GM19467 (cell line): Measurements from ENCODE around the gene KLF17.
"Not testable (repeated sequence)": the region's sequence is repeated elsewhere in the genome, so short reads cannot be mapped to it uniquely, and the experiment has no call there.

Source experiments
- ATAC-seq: cut with Tn5 transposase; IDR thresholded peaks from one replicate; pipeline ENCODE4 v1.9.1; 2021; ENCODE audit warnings: mild to moderate bottlenecking, moderate library complexity; ENCODE audit not compliant: unreplicated experiment

KLF17 gene

GRCh38 chr1:44108241-44108640 lies 10.4 kb upstream of the KLF17 start:
- no peak for ATAC-seq

- ATAC-seq, result no peak
These were observed 9.7 kb upstream of the KLF17 start for GRCh38 chr1:44108971-44109370.

DNA sequence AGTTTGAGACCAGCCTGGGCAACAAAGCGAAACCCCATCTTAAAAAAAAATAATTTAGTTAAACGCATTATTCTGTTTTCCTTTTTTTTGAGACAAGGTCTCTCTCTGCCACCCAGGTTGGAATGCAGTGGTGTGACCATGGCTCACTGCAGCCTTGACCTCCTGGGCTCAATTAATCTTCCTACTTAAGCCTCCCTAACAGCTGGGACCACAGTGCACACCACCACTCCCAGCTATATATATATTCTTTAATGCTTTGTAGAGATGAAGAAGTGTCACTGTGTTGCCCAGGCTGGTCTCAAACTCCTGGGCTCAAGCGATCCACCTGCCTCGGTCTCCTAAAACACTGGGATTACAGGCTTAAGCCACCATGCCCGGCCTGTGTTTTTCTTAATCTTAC lies 7.7 kb upstream of the KLF17 start:
- ATAC-seq, result no peak

DNA sequence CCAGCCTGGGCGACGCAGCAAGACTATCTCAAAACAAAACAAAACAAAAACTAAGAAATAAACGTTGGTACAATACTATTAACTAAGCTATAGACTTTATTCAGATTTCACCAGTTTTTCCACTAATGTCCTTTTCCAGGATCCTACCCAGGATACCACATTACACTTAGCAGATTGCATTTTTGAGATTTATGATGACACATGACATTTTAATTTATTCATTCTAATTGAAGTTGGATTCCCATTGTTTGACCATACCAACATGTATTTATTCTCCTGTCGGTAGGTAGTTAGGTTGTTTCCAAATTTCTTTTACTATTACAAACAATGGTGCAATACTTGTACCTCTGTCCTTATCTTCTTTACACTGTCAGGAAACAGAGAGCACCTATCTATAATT lies 6.8 kb upstream of the KLF17 start:
- ATAC-seq, result no peak

GRCh38 chr1:44112486-44112885 lies 6.1 kb upstream of the KLF17 start:
- ATAC-seq, result no peak

GRCh38 chr1:44113095-44113609 lies 5.5 kb upstream of the KLF17 start:
- ATAC-seq, result no peak

DNA sequence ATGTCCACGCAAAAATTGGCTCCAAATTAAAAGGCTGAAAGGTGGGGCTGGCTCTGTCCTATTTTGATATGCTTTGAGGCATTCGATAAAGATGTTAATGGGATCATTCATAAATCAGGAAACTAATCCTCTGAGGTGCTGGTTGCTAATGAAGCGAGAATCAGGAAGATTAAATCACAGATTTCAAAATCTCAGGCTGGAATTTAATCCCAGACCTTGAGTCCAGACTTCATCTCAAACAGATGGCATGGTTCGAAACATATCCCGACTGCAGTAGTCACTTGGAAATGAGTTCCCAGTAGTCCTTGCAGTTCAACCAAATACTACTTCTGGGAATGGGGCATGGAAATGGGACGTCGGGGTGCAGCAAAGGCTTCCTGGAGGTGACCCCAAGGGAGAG lies 4.5 kb upstream of the KLF17 start:
- no peak for ATAC-seq

DNA sequence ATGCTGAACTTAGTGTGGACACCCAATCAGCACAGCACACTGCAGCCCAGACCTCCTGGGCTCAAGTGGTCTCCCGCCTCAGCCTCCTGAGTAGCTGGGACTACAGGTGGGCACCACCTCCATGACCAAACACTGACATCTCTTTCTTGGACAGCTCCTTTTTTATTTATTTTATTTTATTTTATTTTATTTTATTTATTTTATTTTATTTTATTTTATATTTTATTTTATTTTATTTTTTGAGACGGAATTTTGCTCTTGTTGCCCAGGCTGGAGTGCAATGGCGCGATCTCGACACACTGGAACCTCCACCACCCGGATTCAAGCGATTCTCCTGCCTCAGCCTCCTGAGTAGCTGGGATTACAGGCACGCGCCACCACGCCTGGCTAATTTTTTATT lies 1.3 kb upstream of the KLF17 start:
- ATAC-seq, result not testable (repeated sequence)

DNA sequence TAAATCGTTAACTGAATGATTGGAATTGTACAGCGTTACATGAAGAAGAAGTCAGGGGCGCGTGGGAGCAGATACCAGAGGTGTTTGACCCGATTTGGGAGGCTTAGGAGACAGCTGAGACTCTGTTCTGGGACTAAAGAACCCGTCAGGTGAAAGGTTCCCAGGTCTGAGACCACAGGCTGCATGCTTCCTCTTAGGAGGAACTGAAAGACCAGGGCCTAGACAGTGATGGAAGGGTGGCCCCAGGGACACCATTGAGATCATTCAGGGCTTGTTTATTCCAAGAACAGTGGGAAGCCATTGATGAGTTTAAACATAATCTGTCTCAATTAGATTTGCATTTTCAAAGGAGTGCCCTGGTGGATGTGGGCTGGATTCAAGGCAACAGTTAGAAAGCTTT lies 904 bp downstream of the KLF17 start:
- ATAC-seq, result no peak

- ATAC-seq, result no peak
These were observed 1.9 kb downstream of the KLF17 start for GRCh38 chr1:44120398-44120949.

DNA sequence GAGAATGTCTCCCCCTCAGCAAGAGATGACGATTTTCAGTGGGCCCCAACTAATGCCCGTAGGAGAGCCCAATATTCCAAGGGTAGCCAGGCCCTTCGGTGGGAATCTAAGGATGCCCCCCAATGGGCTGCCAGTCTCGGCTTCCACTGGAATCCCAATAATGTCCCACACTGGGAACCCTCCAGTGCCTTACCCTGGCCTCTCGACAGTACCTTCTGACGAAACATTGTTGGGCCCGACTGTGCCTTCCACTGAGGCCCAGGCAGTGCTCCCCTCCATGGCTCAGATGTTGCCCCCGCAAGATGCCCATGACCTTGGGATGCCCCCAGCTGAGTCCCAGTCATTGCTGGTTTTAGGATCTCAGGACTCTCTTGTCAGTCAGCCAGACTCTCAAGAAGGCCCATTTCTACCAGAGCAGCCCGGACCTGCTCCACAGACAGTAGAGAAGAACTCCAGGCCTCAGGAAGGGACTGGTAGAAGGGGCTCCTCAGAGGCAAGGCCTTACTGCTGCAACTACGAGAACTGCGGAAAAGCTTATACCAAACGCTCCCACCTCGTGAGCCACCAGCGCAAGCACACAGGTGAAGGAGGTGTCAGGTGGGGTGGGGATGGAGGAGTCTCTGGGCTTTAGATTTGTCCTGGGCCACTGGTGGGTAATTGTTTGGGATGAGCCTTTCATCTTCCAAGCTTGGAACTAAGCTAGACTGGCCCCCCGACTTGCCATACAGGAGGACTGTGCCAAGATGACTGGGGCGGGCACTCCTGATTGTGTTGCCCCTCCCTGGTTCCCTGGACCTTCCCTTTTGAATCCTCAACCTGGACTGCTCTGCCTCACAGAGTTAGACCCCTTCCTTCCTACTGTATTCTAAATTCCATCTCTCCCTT lies 11.2 kb downstream of the KLF17 start:
- no peak for ATAC-seq

- ATAC-seq, result no peak
These were observed 12.8 kb downstream of the KLF17 start for GRCh38 chr1:44131411-44131810.

- ATAC-seq, result no peak
These were observed 15.7 kb downstream of the KLF17 start for GRCh38 chr1:44134071-44134920.

DNA sequence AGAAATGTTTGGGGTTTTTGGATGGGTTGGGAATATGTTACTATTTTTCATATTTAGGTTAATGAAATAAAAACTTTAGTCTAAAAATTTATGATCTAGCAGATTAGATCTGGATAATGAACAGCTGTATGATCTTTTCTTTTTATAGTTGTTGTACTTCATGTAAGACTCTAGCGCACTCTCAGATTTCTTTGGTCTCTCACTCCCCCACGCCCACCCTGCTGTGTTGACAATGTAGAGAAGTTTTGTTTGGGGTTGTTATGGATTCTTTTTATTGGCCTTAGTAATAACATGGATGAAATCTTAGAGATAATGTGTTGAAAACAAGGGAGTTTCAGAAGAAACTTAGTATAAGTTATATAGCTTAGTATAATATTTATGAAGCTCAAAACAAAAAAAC lies 17.3 kb downstream of the KLF17 start:
- no peak for ATAC-seq

DNA sequence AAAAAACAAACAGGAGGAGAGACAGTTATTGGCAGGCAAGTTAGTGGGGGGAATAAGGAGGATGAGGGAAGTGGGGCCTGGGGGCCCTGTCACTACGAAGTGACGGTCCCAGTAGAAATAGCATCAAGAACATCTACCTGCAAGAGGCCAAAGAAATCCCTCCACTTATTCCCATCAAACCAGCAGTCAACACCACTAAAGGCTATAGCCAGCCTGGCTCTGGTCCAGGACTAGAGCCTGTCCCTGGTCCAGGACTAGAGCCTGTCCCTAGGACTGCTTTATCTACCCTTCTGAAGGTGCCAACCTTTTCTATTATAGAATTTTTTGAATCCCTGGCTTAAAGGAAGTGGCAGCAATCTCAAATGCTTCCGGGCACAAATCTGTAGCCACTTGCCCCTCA lies 19.6 kb downstream of the KLF17 start:
- no peak for ATAC-seq

- ATAC-seq, result not testable (repeated sequence)
These were observed 20.9 kb downstream of the KLF17 start for GRCh38 chr1:44139565-44139964.

DNA sequence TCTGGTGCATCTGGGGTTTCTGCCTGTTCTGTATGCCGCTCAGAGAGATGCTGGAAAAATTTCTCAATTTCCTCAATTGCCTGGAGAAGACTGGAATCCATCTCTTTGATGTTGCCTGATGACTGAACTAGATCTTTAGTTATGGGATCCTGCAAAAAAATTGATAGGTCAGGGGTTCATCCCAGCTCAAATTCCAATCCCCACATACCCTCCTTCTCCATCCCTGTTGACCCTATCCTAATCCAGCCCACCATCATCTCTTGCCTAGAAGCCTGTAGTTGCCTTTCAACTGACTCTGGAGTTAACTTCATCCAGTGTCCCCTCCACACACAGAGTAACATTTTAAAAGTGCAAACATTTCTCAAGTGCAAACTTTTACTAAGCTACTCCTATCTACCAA lies 22.9 kb downstream of the KLF17 start, which contains the start of gene KLF18:
Gene KLF18 (minus strand): TSS at position 101 of the 400 bp plus-strand sequence. CDS start 0 bp downstream, at position 101.
- ATAC-seq, result no peak

DNA sequence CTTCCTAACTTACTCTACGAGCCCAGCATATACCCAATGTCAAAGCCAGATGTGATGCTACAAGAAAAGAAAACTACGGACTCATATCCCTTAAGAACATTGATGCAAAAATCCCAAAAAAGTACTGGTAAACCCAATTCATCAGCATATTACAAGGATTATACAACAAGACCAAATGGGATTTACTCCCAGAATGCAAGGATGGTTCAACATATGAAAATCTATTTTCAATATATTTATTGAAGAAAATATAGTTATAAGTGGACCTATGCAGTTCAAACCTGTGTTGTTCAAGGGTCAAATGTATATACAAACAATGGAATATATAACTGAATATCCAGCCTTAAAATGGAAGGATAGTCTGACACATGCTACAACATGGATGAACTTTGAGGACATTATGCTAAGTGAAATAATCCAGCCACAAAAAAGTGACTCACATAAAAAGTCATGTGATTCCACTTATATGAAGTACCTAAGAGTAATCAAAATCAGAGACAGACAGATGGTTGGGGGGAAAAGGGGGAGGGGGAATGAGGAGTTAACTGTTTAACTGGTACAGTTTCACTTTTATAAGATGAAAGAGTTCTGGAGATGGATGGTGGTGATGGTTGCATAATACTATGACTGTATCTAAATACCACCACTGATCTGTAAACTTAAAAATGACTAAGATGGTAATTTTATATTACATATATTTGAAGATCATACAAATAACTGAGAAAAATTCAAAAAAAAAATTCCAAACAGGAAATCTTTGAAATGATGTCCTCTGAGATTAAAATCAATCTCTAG lies 26.5 kb downstream of the KLF17 start:
- no peak for ATAC-seq

GRCh38 chr1:44146536-44147361 lies 28.1 kb downstream of the KLF17 start:
- no peak for ATAC-seq

GRCh38 chr1:44147582-44147981 lies 29.0 kb downstream of the KLF17 start:
- ATAC-seq, result no peak
